ENCODE results near the gene PLCH2.

DNA sequence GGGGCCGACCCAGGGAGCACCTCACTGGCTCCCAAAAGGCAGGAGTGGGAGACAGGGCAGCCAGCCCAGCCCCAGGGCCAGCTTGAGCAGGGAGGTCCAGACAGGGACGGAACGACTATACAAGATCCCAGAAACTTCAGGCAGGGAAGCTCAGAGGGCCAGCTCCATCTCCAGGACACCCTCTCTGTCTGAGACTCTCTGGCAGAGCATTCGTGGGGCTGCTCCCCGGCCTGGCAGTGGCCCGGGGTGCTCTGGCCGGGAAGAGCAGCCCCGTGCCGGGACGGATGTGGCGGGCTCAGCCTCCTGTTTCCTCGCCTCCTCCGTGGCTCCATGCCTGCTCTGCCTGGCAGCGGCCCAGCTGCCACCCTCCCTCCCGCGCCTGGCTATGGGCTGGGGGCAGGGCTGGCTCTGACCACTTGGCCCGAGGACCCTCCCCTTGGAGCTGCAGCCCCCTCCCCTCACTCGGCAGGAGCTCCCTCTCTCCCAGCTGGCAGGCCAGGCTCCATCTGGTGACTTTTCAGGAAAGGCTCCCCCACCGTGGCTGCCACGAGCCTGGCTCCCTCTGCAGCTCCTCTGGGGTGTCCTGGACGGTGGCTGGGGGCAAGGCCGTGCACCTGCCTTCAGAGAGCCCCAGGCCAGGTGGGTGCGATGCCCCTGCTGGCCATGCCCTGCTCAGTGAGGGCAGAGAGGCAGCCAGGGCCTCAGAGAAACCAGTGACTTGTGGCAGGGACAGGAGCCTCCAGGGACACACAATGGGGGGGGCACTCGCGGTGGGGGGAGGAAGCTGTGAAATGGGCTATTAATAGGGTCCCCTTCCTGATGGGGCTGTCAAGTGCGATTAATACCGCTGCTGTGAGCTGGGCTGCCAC is 5.6 kb upstream of the PLCH2 start:
- TF ChIP-seq IRF4 (IDR thresholded peaks at IDR 0.05; ENCODE audit: low read depth, low read length) (no peak), FOXK2 (IDR thresholded peaks at IDR 0.05) (no peak), EP300 (IDR thresholded peaks at IDR 0.05; ENCODE audit: borderline replicate concordance in 1 of 2, control insufficient read depth in 1 of 2, low read depth in 2 of 2, low read length in 2 of 2) (no peak), POLR2AphosphoS5 (IDR thresholded peaks at IDR 0.05; ENCODE audit: low read length) (no peak), HDAC6 (IDR thresholded peaks at IDR 0.05; ENCODE audit: unreplicated experiment) (no peak), TAF1 (IDR thresholded peaks at IDR 0.05; ENCODE audit: borderline replicate concordance, low read depth, low read length) (no peak)
- TF ChIP-seq, protein P1, sequence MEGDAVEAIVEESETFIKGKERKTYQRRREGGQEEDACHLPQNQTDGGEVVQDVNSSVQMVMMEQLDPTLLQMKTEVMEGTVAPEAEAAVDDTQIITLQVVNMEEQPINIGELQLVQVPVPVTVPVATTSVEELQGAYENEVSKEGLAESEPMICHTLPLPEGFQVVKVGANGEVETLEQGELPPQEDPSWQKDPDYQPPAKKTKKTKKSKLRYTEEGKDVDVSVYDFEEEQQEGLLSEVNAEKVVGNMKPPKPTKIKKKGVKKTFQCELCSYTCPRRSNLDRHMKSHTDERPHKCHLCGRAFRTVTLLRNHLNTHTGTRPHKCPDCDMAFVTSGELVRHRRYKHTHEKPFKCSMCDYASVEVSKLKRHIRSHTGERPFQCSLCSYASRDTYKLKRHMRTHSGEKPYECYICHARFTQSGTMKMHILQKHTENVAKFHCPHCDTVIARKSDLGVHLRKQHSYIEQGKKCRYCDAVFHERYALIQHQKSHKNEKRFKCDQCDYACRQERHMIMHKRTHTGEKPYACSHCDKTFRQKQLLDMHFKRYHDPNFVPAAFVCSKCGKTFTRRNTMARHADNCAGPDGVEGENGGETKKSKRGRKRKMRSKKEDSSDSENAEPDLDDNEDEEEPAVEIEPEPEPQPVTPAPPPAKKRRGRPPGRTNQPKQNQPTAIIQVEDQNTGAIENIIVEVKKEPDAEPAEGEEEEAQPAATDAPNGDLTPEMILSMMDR (IDR thresholded peaks at IDR 0.05 in 2 of 3, conservative IDR thresholded peaks at IDR 0.05 in 1 of 3; ENCODE audit: control insufficient read depth in 2 of 3, extremely low read depth in 1 of 3, insufficient read depth in 1 of 3, low read depth in 3 of 3, low read length in 3 of 3): no peak
- TF ChIP-seq, protein P2, sequence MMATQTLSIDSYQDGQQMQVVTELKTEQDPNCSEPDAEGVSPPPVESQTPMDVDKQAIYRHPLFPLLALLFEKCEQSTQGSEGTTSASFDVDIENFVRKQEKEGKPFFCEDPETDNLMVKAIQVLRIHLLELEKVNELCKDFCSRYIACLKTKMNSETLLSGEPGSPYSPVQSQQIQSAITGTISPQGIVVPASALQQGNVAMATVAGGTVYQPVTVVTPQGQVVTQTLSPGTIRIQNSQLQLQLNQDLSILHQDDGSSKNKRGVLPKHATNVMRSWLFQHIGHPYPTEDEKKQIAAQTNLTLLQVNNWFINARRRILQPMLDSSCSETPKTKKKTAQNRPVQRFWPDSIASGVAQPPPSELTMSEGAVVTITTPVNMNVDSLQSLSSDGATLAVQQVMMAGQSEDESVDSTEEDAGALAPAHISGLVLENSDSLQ (IDR thresholded peaks at IDR 0.05): no peak

All from GM12878 (cell line).